H1 (cell line): Measurements from ENCODE around the gene SHROOM2.

Source experiments
- CHD2 ChIP-seq: IDR thresholded peaks from 2 replicates; pipeline ENCODE4 v1.6.1; 2012; ENCODE audit warnings: low read length, improper control_type of control experiment
- CTCF ChIP-seq, 3 experiments: IDR thresholded peaks; 1 replicate in 2 of 3; 2 replicates in 1 of 3; pipeline versions ENCODE4 v1.5.1 to v1.6.1; 2011; ENCODE audit warnings: low read length in 3 of 3, mild to moderate bottlenecking in 3 of 3, inconsistent platforms in 2 of 3, low read depth in 1 of 3, moderate library complexity in 1 of 3; ENCODE audit not compliant: insufficient read depth in 1 of 3; ENCODE audit errors: control extremely low read depth in 1 of 3
- KDM1A ChIP-seq: fragments of 200-600, 300-600 bp; sonication (generic); IDR thresholded peaks from 2 replicates; pipeline ENCODE4 v1.7.1; 2016; ENCODE audit warnings: mild to moderate bottlenecking, low read length, borderline replicate concordance
- POLR2AphosphoS5 ChIP-seq: IDR thresholded peaks from 2 replicates; pipeline ENCODE4 v1.6.1; 2011; ENCODE audit warnings: low read depth, low read length
- RAD21 ChIP-seq, 2 experiments: IDR thresholded peaks in 1 of 2; conservative IDR thresholded peaks in 1 of 2; 2 replicates each; pipeline ENCODE4 v1.6.1; 2011; ENCODE audit warnings: low read depth in 2 of 2, low read length in 2 of 2, improper control_type of control experiment in 1 of 2, inconsistent platforms in 1 of 2, mild to moderate bottlenecking in 1 of 2, moderate library complexity in 1 of 2
- TF ChIP-seq, protein P1 (sequence below): IDR thresholded peaks from 2 replicates; pipeline ENCODE4 v1.6.1; 2011; ENCODE audit warnings: low read depth, mild to moderate bottlenecking, low read length; ENCODE audit not compliant: insufficient read depth

DNA sequence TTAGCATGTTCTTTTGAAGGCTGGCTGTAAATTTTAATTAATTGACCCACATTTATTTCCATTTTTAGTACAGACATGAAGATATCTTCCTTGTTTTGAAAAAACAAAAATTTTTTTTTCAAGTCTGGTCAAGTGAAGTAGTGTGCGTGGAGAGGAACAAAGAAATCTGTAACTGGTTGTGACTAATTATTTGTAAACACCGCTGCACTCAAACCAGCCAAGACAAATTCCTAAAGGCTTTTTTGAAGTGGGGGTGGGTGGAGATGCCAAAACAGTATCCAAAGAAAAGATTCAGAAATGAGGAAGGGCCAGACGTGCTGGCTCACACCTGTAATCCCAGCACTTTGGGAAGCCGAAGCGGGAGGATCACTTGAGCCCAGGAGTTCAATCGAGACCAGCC is 88.3 kb downstream of the SHROOM2 start:
- TF ChIP-seq, protein P1, sequence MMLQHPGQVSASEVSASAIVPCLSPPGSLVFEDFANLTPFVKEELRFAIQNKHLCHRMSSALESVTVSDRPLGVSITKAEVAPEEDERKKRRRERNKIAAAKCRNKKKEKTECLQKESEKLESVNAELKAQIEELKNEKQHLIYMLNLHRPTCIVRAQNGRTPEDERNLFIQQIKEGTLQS: no peak
- no peak for TF ChIP-seq RAD21 (IDR thresholded peaks at IDR 0.05 in 1 of 2, conservative IDR thresholded peaks at IDR 0.05 in 1 of 2; ENCODE audit: low read depth in 2 of 2, low read length in 2 of 2)
- TF ChIP-seq CTCF (IDR thresholded peaks at IDR 0.05; ENCODE audit: control extremely low read depth in 1 of 3, insufficient read depth in 1 of 3, low read depth in 1 of 3, low read length in 3 of 3): no peak
- no peak for TF ChIP-seq CHD2
- TF ChIP-seq POLR2AphosphoS5: no peak
- no peak for TF ChIP-seq KDM1A
